T-helper 1 cell treated with Interleukin-12 subunit alpha and Interleukin-12 subunit beta and Interleukin-4 antibody, amounts not matched to agents 30 μg/mL and 1 μg/mL, for 36 hours (primary cell): Measurements from ENCODE around the gene ATXN1.

Source experiments
- H3K27ac Mint-ChIP-seq: one replicate; pipeline ENCODE4 v1.8.0; 2021; ENCODE audit warnings: mild to moderate bottlenecking, mixed read lengths
- H3K27me3 Mint-ChIP-seq: one replicate; pipeline ENCODE4 v1.8.0; 2021; ENCODE audit warnings: low read depth, mixed read lengths
- H3K36me3 Mint-ChIP-seq: one replicate; pipeline ENCODE4 v1.8.0; 2021; ENCODE audit warnings: low read depth, mixed read lengths
- H3K4me1 Mint-ChIP-seq: one replicate; pipeline ENCODE4 v1.8.0; 2021; ENCODE audit warnings: low read depth, mixed read lengths
- H3K4me3 Mint-ChIP-seq: one replicate; pipeline ENCODE4 v1.8.0; 2021; ENCODE audit warnings: mild to moderate bottlenecking, moderate library complexity, mixed read lengths
- H3K9me3 Mint-ChIP-seq: one replicate; pipeline ENCODE4 v1.8.0; 2021; ENCODE audit warnings: mixed read lengths

ATXN1 gene

DNA sequence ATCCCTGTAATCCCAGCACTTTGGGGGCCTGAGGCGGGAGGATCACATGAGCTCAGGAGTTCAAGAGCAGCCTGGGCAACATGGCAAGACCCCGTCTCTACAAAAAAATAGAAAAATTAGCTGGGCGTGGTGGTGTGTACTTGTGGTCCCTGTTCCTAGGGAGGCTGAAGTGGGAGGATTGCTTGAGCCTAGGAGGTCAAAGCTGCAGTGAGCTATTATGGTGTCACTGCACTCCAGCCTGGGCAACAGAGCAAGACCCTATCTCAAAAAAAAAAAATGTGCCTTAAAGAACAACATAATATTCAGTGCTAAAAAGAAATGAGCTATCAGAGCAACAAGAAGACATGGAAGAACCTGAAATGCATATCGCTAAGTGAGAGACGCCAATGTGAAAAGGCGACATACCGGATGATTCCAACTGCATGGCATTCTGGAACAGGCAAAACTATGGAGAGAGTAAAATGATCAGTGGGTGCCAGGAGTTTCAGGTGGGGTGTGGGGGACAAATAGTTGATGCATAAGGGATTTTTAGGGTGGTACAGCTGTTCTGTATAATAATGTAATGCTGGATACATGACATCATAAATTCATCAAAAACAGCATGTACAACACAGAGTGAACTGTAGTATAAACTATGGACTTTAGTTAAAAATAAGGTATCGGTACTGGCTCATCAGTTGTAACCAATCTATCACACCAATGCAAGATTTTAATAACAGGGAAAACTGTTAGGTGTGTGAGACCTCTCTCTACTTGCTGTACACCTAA, 442.1 kb downstream of the ATXN1 start:
- H3K4me3 Mint-ChIP-seq, result peak overlapping the region; percentile 53
- no peaks in the 10 kb centered on the region for H3K9me3 Mint-ChIP-seq
- H3K4me1 Mint-ChIP-seq, result peaks cover 67% of the 10 kb centered on the region

DNA sequence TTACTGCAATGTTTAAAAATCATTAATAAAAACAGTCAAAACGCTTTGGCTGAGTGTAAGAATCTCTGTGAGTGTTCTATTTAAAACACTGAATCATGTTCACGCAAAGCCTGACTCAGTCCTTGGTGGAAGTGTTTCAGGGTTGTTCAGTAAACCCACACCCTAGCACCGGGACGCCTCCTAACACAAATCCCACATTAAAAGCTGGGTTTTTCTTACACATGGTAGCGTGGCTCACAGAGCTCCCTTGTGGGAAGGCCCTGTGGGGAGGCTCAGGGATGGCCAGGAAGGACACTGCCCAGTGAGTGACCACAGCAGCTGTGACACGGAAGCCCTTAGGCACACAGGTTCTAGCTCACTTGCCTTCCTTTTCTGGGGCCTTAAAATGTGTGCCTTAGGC, 442.7 kb downstream of the ATXN1 start:
- no peaks in the 10 kb centered on the region for H3K27me3 Mint-ChIP-seq

More for the DNA sequence above, 442.1 kb downstream of the ATXN1 start:
- peak overlapping the region; percentile 95 for H3K27ac Mint-ChIP-seq
- H3K27me3 Mint-ChIP-seq, result no peaks in the 10 kb centered on the region
- H3K36me3 Mint-ChIP-seq, result peaks cover 24% of the 10 kb centered on the region

DNA sequence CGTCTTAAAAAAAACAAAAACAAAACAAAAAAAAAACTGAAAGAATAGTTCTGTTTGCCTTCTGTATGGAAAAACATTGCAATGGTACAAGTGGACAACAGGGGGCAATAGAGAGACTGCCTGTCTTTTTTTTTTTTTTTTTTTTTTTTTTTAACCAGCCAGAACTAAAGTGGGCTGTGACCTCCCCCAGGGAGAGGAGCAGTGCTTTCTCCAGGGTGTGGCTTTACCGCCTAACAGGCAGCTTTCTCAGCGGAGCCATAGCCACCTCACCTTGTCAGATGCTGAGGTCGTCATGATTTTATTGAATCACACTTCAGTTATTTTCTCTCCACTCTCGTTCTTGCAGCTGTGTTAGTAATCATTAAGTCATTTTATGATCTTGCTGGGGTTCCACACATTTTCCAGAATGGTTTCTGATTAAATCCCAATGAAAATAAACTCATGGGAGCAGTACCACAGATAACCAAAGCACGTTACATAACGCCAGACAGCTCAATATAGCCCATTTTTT, 444.5 kb downstream of the ATXN1 start:
- Mint-ChIP-seq H3K27me3 (no peaks in the 10 kb centered on the region), H3K4me1 (peaks cover 52% of the 10 kb centered on the region), H3K36me3 (peaks cover 22% of the 10 kb centered on the region), H3K27ac (peak overlapping the region; percentile 43), H3K9me3 (no peaks in the 10 kb centered on the region), H3K4me3 (no peak overlapping the region)

More for the DNA sequence above, 442.7 kb downstream of the ATXN1 start:
- Mint-ChIP-seq H3K27ac (peak overlapping the region; percentile 95), H3K4me1 (peaks cover 65% of the 10 kb centered on the region), H3K4me3 (no peak overlapping the region), H3K36me3 (peaks cover 24% of the 10 kb centered on the region), H3K9me3 (no peaks in the 10 kb centered on the region)

DNA sequence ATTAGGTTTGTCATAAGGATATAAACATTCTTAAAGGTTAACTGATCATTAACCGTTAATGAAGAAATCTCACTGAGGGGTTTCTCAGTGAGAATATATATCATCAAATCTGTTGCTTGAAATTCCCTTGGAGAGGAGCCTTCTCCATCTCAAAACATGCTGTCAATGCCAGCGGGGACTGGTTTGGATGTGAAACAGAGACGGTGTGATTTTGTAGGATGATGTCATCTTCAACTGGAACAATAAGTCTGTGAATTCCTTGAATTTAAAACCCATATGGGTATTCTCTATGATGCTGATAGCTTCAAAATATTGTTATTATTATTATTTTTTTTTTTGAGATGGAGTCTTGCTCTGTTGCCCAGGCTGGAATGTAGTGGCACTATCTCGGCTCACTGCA, 447.0 kb downstream of the ATXN1 start:
- H3K27me3 Mint-ChIP-seq, result no peaks in the 10 kb centered on the region
- H3K4me1 Mint-ChIP-seq, result peaks cover 30% of the 10 kb centered on the region
- H3K9me3 Mint-ChIP-seq, result no peaks in the 10 kb centered on the region
- H3K4me3 Mint-ChIP-seq, result no peak overlapping the region
- H3K36me3 Mint-ChIP-seq, result peaks cover 24% of the 10 kb centered on the region
- no peak overlapping the region for H3K27ac Mint-ChIP-seq

DNA sequence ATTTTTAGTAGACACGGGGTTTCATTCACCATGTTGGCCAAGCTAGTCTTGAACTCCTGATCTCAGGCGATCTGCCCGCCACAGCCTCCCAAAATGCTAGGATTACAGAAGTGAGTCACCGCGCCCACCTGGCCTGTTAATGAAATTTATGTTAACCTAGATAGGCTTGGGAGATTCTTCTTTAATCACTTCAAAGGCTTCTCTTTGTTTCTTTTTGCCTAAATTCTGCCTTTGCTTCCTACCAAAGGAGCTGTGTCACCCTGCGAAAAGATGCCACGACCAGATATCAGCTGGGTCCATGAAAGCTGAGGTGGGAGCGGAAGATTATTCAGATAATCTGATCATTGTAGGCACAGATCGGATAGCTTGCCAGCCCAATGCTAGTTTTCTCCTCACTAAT, 447.5 kb downstream of the ATXN1 start:
- H3K4me3 Mint-ChIP-seq, result no peak overlapping the region
- H3K27ac Mint-ChIP-seq, result no peak overlapping the region
- H3K27me3 Mint-ChIP-seq, result no peaks in the 10 kb centered on the region
- no peaks in the 10 kb centered on the region for H3K9me3 Mint-ChIP-seq
- H3K36me3 Mint-ChIP-seq, result peaks cover 26% of the 10 kb centered on the region
- H3K4me1 Mint-ChIP-seq, result peaks cover 24% of the 10 kb centered on the region

DNA sequence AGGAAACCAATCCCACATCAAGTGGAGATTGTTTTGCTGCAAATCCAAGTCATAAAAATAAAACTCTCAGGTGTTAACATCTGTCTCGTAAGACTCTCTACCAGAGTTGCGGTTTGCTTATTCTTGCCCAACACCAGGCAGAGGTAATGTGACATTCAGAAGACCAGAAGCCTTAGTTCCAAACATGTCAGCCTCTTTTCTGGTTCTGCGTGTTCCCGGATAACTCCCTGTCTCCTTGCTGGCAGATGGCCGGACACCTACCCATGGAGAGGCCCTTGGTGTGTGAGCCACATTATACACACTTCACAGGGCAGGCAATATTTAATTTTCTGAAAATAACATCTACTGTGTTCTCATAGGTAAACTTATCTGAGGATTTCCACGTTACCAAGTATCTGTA, 449.5 kb downstream of the ATXN1 start:
- Mint-ChIP-seq H3K27me3 (no peaks in the 10 kb centered on the region), H3K9me3 (no peaks in the 10 kb centered on the region), H3K4me1 (peaks cover 9% of the 10 kb centered on the region), H3K4me3 (no peak overlapping the region), H3K36me3 (peaks cover 20% of the 10 kb centered on the region), H3K27ac (no peak overlapping the region)

DNA sequence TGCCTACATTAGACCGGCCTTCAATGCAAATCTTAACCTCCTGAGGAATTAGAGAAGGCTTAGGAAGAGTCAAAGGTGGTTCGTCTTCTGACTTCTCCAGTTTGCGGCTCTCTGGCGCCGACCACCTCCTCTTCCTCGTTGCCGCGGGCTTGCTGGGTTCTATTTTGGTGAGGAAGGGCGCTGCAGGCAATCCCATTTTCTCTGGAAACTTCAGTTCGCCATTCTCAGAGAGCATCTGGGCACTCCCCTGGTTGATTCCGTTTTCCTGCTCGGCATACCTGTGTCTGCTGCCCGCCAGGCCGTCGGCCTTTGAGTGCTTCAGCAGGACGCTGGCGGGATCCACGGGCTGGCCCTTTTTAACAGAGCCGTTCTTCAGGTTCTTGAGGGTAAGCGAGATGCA, 454.9 kb downstream of the ATXN1 start:
- H3K4me1 Mint-ChIP-seq, result peaks cover 1% of the 10 kb centered on the region
- peaks cover 19% of the 10 kb centered on the region for H3K36me3 Mint-ChIP-seq
- no peak overlapping the region for H3K27ac Mint-ChIP-seq
- H3K4me3 Mint-ChIP-seq, result no peak overlapping the region
- no peaks in the 10 kb centered on the region for H3K9me3 Mint-ChIP-seq
- no peaks in the 10 kb centered on the region for H3K27me3 Mint-ChIP-seq

DNA sequence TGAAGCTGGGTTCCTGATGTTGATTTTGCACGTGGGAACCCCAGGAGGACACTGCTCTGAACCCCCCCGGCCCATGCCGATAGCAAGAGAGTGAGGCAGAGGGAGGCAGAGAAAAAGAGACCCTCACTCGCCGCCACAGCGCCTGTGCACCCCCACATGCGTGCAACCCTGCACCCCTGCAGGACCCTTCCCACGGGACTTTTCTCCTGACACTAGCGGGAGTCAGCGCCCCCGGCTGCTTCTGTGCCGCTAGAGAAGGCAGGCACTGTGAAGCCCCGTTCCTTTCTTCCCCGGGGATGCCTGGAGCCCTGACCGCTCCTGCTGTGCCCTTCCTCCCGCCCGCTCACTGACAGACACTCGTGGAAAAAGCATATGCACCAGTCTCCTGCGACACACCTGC, 455.5 kb downstream of the ATXN1 start:
- H3K4me3 Mint-ChIP-seq, result no peak overlapping the region
- no peaks in the 10 kb centered on the region for H3K9me3 Mint-ChIP-seq
- H3K36me3 Mint-ChIP-seq, result peaks cover 19% of the 10 kb centered on the region
- no peak overlapping the region for H3K27ac Mint-ChIP-seq
- peaks cover 1% of the 10 kb centered on the region for H3K4me1 Mint-ChIP-seq
- no peaks in the 10 kb centered on the region for H3K27me3 Mint-ChIP-seq

DNA sequence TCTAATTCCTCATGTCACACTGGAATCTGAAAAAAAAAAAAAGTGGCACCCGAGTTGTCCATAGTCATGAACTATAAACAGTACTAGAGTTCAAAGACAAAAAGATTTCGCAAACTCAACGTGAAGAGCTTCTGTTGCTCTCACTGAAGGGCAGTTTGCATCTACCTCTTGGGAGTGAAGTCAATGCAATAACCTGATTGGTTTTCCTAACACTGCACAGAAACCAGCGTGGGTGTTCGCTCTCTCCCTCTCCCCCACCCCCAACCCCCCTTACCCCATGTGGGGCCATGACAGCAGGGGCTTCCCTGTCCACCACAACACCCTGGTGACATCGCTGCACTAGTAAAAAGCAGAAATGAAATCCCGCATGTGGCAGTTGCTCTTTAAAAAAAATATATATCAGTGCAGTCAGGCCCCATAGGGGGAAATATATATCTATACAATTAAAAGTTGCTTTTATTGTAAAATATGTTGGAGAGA, 456.0 kb downstream of the ATXN1 start:
- H3K27ac Mint-ChIP-seq, result no peak overlapping the region

DNA sequence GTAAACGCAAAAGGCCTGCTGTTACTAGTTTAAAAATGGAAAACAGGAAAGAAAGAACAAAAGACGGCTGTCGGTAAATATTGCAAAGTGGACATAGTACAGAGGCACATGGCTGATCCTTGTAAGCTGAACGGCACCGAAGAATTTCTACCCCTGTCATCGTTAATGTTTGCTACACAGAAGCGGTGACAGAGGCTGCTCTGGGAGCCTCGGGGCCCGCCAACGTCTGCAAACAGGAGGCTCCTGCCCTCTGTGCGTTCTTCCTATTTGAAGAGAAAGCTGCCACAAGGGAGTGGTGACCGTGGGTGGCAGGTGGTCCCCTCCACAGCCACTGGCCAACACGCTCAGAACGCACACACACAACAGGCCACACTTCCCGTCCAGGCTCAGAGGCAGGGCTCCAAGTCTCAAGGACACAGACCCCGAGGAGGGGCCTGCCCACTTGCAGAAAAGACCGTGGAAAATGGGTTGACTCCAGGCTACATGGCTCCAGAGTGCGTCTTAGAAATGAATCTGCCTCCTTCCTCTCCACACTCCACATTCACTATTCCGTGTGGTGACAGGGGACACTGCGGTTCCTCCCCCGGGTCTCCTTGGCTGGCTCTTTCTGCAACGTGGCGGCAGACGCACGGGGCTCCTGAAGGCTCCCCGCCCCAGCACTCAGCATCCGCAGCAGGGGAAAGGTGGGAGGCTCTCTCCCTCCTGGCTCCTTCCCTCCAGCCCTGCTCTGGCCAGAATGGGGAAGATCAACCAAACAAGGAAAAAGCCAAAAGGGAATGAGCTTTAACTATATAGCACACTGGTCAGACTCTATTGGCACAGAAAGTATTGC, 458.3 kb downstream of the ATXN1 start:
- H3K27ac Mint-ChIP-seq, result no peak overlapping the region
- H3K36me3 Mint-ChIP-seq, result peaks cover 12% of the 10 kb centered on the region
- no peak overlapping the region for H3K4me3 Mint-ChIP-seq
- H3K27me3 Mint-ChIP-seq, result no peaks in the 10 kb centered on the region
- H3K9me3 Mint-ChIP-seq, result no peaks in the 10 kb centered on the region
- H3K4me1 Mint-ChIP-seq, result no peaks in the 10 kb centered on the region

More for the DNA sequence above, 456.0 kb downstream of the ATXN1 start:
- Mint-ChIP-seq H3K4me3 (no peak overlapping the region), H3K9me3 (no peaks in the 10 kb centered on the region), H3K27me3 (no peaks in the 10 kb centered on the region), H3K36me3 (peaks cover 19% of the 10 kb centered on the region), H3K4me1 (peaks cover 1% of the 10 kb centered on the region)

DNA sequence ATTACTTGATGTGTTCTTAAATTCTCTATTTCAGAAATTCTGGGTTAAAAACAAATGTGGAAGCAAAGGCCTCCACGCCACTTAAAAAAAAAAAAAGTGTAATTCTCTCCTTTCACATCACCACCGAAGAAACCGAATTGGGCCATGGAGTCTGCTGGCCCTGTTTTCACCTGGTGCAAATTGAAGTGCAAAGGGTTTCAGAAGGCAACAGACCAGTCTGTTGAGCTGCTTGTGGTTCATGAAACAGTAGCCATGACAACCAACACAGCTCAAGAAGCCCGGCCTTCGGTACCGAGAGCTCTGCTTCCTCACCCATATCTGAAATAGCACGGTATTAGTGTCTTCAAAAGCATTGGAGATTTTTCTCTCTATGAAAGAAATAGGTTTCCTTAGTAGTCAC, 459.7 kb downstream of the ATXN1 start:
- no peaks in the 10 kb centered on the region for H3K9me3 Mint-ChIP-seq

DNA sequence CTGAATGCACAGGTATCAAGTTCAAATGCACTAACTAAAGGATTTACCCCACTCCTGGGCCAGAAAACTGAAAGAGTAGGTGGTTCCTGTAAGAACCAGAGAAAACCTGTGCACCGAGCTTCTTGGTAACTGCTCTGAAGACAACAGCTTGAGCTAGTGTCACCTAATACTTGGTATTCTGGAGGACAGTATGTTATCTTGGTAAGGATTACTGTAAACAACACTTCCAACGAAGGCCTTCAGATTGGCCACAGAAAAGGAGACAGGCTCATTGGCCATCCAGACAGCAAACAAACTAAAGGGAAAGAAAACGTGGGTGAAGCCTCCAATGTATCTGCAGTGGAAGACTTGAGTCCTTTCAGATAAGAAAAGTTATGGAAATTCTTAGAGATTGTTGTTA, 461.4 kb downstream of the ATXN1 start:
- H3K36me3 Mint-ChIP-seq, result peaks cover 2% of the 10 kb centered on the region
- H3K9me3 Mint-ChIP-seq, result no peaks in the 10 kb centered on the region
- no peak overlapping the region for H3K4me3 Mint-ChIP-seq
- no peaks in the 10 kb centered on the region for H3K4me1 Mint-ChIP-seq
- H3K27me3 Mint-ChIP-seq, result no peaks in the 10 kb centered on the region
- no peak overlapping the region for H3K27ac Mint-ChIP-seq

More for the DNA sequence above, 459.7 kb downstream of the ATXN1 start:
- H3K27ac Mint-ChIP-seq, result no peak overlapping the region
- peaks cover 8% of the 10 kb centered on the region for H3K36me3 Mint-ChIP-seq
- H3K4me3 Mint-ChIP-seq, result no peak overlapping the region
- no peaks in the 10 kb centered on the region for H3K27me3 Mint-ChIP-seq
- no peaks in the 10 kb centered on the region for H3K4me1 Mint-ChIP-seq

DNA sequence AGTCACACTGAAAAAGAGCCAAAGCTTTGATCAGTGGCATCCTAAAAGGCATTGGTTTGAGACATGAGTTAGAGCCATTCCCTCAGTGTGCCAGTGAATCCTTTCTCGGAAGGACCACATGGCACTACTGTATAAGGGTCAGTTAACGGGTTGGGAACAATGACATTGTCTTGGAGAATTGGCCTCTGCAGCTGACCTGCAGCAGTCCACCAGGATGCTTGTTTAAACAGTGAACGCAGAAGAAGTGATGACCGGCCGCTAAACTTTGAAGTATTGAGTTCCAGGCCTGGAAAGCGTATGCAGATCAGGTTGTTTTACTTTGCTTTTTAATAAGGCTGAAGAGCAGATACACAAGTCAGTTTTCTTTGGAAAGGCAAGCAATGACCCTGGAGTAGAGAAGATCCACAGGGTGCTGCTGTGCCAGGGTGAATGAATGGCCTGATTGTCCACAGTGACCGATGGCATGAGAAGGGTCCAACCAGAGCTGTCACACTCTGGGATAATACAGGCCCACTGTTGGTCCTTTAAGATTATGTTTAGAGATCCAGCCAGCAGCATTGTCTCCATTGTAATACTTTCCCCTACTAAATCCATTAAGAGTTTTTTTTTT, 465.1 kb downstream of the ATXN1 start:
- H3K36me3 Mint-ChIP-seq, result no peaks in the 10 kb centered on the region
- H3K27ac Mint-ChIP-seq, result no peak overlapping the region
- H3K4me3 Mint-ChIP-seq, result no peak overlapping the region
- H3K27me3 Mint-ChIP-seq, result no peaks in the 10 kb centered on the region
- H3K4me1 Mint-ChIP-seq, result no peaks in the 10 kb centered on the region
- H3K9me3 Mint-ChIP-seq, result no peaks in the 10 kb centered on the region

DNA sequence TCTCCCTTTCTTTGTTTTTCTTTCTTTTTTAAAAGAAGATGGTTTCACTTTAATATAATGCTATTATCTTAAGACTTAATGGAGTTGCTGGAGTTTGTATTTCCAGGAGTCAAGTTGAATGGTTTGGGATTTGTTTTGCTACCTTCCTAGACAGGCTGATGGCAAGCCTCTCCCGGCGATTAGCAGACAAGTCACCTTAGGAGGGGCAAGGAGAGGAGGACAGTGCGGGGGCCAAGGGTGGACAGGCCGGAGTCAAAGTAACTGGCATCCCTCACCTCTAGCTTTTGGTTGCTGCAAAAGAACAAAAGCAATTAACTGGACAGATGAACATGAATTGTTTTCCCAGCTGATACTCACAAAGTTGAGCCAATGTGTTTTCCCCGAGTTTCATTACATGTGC, 465.8 kb downstream of the ATXN1 start:
- H3K9me3 Mint-ChIP-seq, result no peaks in the 10 kb centered on the region
- H3K27ac Mint-ChIP-seq, result no peak overlapping the region
- H3K4me3 Mint-ChIP-seq, result no peak overlapping the region
- H3K36me3 Mint-ChIP-seq, result no peaks in the 10 kb centered on the region
- no peaks in the 10 kb centered on the region for H3K4me1 Mint-ChIP-seq
- no peaks in the 10 kb centered on the region for H3K27me3 Mint-ChIP-seq
